BLaER1 (cell line): Measurements from ENCODE around the gene EXT2.

Experiments used
- H3K27ac ChIP-seq: shearing (Covaris generic); formaldehyde crosslinking; 2 replicates; pipeline ENCODE4 v1.8.1; 2022
- H3K27me3 ChIP-seq: shearing (Covaris generic); formaldehyde crosslinking; 2 replicates; pipeline ENCODE4 v1.8.1; 2022
- H3K36me3 ChIP-seq: shearing (Covaris generic); formaldehyde crosslinking; 2 replicates; pipeline ENCODE4 v1.8.1; 2022
- H3K4me1 ChIP-seq: shearing (Covaris generic); formaldehyde crosslinking; 2 replicates; pipeline ENCODE4 v1.8.1; 2022
- H3K4me2 ChIP-seq: shearing (Covaris generic); formaldehyde crosslinking; 2 replicates; pipeline ENCODE4 v1.8.1; 2022
- H3K4me3 ChIP-seq: shearing (Covaris generic); formaldehyde crosslinking; 2 replicates; pipeline ENCODE4 v1.8.1; 2022
- H3K9ac ChIP-seq: shearing (Covaris generic); formaldehyde crosslinking; 2 replicates; pipeline ENCODE4 v1.8.1; 2022
- H3K9me3 ChIP-seq: shearing (Covaris generic); formaldehyde crosslinking; 2 replicates; pipeline ENCODE4 v1.8.1; 2022
- H4K20me1 ChIP-seq: shearing (Covaris generic); formaldehyde crosslinking; 2 replicates; pipeline ENCODE4 v1.8.1; 2022
- Cebpa-rat ChIP-seq: shearing (Covaris generic); IDR thresholded peaks from 2 replicates; pipeline ENCODE4 v1.8.1; 2022

Gene EXT2

GRCh38 chr11:44191322-44192016 is 96.0 kb downstream of the EXT2 start:
- Histone ChIP-seq H3K36me3 (peaks cover 52% of the 10 kb centered on the region), H4K20me1 (no peaks in the 10 kb centered on the region), H3K9ac (no peak overlapping the region), H3K4me2 (no peak overlapping the region), H3K27me3 (no peaks in the 10 kb centered on the region), H3K27ac (no peak overlapping the region), H3K9me3 (peaks cover 31% of the 10 kb centered on the region), H3K4me3 (no peak overlapping the region), H3K4me1 (no peaks in the 10 kb centered on the region)
- no peak for TF ChIP-seq Cebpa-rat

- H3K27me3 ChIP-seq, result no peaks in the 10 kb centered on the region
- no peak overlapping the region for H3K4me2 ChIP-seq
- H3K9me3 ChIP-seq, result peaks cover 31% of the 10 kb centered on the region
- peaks cover 57% of the 10 kb centered on the region for H3K36me3 ChIP-seq
- H3K4me1 ChIP-seq, result no peaks in the 10 kb centered on the region
- H4K20me1 ChIP-seq, result no peaks in the 10 kb centered on the region
- TF ChIP-seq Cebpa-rat, result no peak
- H3K9ac ChIP-seq, result no peak overlapping the region
- H3K27ac ChIP-seq, result no peak overlapping the region
- H3K4me3 ChIP-seq, result no peak overlapping the region
These were observed 96.5 kb downstream of the EXT2 start for GRCh38 chr11:44192017-44192385.

GRCh38 chr11:44192462-44193100 is 97.1 kb downstream of the EXT2 start:
- no peak overlapping the region for H3K27ac ChIP-seq
- no peak for TF ChIP-seq Cebpa-rat
- H4K20me1 ChIP-seq, result no peaks in the 10 kb centered on the region
- H3K9ac ChIP-seq, result no peak overlapping the region
- no peaks in the 10 kb centered on the region for H3K4me1 ChIP-seq
- H3K9me3 ChIP-seq, result peaks cover 26% of the 10 kb centered on the region
- no peak overlapping the region for H3K4me3 ChIP-seq
- no peaks in the 10 kb centered on the region for H3K27me3 ChIP-seq
- no peak overlapping the region for H3K4me2 ChIP-seq
- H3K36me3 ChIP-seq, result peaks cover 57% of the 10 kb centered on the region

DNA sequence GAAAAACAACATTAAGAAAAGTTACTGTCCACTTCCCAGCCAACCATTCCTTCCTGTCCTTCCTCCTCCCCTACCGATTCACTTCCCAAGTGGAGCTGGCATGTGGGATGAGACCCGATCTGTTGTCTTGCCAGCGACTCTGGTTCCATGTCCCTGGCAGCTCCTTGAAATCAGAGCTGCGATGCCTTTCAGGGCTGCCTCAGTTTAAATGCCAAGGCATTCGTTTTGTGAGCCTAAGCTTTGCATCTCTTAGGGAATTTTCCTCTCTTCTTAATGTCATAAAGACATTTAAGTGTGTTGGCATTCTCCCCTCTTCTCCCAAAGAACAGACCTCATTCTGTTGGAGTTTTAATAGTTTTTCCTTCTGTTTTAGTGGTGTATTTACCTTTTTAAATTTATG is 98.4 kb downstream of the EXT2 start:
- Histone ChIP-seq H3K4me3 (no peak overlapping the region), H3K4me1 (no peaks in the 10 kb centered on the region), H3K27ac (no peak overlapping the region), H3K9me3 (peaks cover 13% of the 10 kb centered on the region), H3K4me2 (no peak overlapping the region), H3K36me3 (peaks cover 58% of the 10 kb centered on the region), H3K27me3 (no peaks in the 10 kb centered on the region), H4K20me1 (no peaks in the 10 kb centered on the region), H3K9ac (no peak overlapping the region)
- no peak for TF ChIP-seq Cebpa-rat

GRCh38 chr11:44198146-44198724 is 102.8 kb downstream of the EXT2 start:
- Histone ChIP-seq H3K4me1 (no peaks in the 10 kb centered on the region), H3K27ac (no peak overlapping the region), H3K4me2 (no peak overlapping the region), H3K36me3 (peaks cover 50% of the 10 kb centered on the region), H3K4me3 (no peak overlapping the region), H3K9ac (no peak overlapping the region), H4K20me1 (no peaks in the 10 kb centered on the region), H3K9me3 (peaks cover 5% of the 10 kb centered on the region; the same call in 1 of the 2 replicates), H3K27me3 (no peaks in the 10 kb centered on the region)
- no peak for TF ChIP-seq Cebpa-rat

DNA sequence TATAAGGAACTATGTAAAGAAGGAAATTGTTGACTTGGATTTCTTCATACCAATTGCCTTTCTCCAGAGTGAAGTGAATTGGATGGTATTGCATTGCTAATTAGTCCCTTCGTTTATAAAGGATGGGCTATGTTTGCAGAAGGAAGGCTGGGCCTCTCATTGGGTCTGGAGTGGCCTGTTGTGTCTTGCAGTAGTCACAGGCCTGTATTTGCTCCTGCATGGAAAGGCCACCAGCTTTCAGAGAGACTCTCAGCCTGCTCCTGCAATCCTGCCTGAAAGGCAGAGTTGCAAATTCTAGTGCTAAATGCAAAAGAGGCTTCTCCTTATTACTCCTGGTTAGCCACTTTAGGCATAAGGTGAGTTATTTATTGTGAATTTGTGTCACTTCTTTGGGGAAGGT is 103.8 kb downstream of the EXT2 start:
- H3K9me3 ChIP-seq, result peaks cover 5% of the 10 kb centered on the region; the same call in 1 of the 2 replicates
- no peak overlapping the region for H3K9ac ChIP-seq
- no peak overlapping the region for H3K4me2 ChIP-seq
- no peaks in the 10 kb centered on the region for H3K27me3 ChIP-seq
- no peaks in the 10 kb centered on the region for H3K4me1 ChIP-seq
- H3K4me3 ChIP-seq, result no peak overlapping the region
- H4K20me1 ChIP-seq, result no peaks in the 10 kb centered on the region
- peaks cover 56% of the 10 kb centered on the region for H3K36me3 ChIP-seq
- H3K27ac ChIP-seq, result no peak overlapping the region
- TF ChIP-seq Cebpa-rat, result no peak

- no peak overlapping the region for H3K27ac ChIP-seq
- no peaks in the 10 kb centered on the region for H4K20me1 ChIP-seq
- H3K9ac ChIP-seq, result no peak overlapping the region
- no peak overlapping the region for H3K4me3 ChIP-seq
- no peak for TF ChIP-seq Cebpa-rat
- H3K4me2 ChIP-seq, result no peak overlapping the region
- H3K4me1 ChIP-seq, result no peaks in the 10 kb centered on the region
- no peaks in the 10 kb centered on the region for H3K27me3 ChIP-seq
- H3K9me3 ChIP-seq, result peaks cover 5% of the 10 kb centered on the region; the same call in 1 of the 2 replicates
- H3K36me3 ChIP-seq, result peaks cover 61% of the 10 kb centered on the region
These were observed 104.3 kb downstream of the EXT2 start for GRCh38 chr11:44199816-44200215.

DNA sequence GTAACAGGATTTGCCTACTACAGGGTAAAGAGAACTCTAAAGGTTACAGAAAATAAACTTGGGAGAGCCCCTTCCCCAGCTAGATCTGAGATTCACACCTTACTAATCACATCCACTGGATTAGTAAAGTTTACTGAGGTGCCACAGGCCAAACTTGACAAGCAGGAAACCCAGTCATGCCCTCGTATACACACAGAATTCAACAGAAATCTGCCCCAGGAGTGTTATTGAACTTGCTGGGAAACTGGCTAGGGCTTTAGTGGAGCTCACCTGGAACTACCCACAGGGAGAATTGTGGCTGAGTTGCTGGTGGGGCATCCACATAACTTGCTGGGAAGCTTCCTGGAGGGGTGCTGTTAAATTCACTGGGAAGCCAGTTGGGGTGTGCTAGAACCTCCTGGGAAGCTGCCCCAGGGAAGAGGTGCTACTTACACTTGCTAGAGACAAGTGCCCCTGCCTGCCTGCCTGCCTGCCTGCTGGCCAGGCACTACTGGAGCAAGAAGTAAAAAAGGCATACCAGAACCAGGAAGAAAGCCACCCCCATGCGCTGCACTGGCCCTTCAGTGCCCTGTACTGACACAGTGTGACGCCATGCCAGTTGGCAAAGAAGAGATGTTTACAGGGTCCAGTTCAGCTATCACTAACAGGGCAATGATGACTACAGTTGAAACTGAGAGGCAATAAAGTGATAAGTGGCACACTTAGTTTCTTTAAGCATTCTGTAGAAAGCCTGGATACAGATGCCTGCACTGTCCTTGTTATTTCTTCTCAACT is 108.0 kb downstream of the EXT2 start:
- Histone ChIP-seq H3K27me3 (no peaks in the 10 kb centered on the region), H3K4me1 (no peaks in the 10 kb centered on the region), H4K20me1 (no peaks in the 10 kb centered on the region), H3K4me3 (no peak overlapping the region), H3K9ac (no peak overlapping the region), H3K9me3 (no peaks in the 10 kb centered on the region), H3K36me3 (peaks cover 52% of the 10 kb centered on the region), H3K4me2 (no peak overlapping the region), H3K27ac (no peak overlapping the region)
- TF ChIP-seq Cebpa-rat, result no peak

DNA sequence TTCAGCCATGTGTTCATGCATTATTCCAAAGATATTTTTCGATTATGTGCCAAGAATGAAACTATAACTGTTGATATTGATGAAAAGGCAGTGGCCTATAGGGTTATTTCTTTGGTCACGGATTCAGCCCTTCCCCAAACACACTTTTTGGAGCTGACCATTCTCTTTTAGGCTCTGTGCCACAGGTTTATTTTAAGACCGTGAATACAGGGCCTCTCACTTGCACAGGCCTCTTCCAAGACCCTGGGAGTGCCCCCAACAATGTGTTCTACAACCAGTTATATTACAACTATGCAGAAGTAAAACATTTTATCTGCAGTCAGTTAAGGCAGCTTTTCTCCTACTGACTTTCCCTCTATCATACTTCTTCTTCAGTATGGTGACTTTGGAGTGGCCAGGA is 109.9 kb downstream of the EXT2 start:
- Histone ChIP-seq H4K20me1 (no peaks in the 10 kb centered on the region), H3K4me1 (no peaks in the 10 kb centered on the region), H3K9me3 (no peaks in the 10 kb centered on the region), H3K4me2 (no peak overlapping the region), H3K4me3 (no peak overlapping the region), H3K36me3 (peaks cover 57% of the 10 kb centered on the region), H3K9ac (no peak overlapping the region), H3K27me3 (no peaks in the 10 kb centered on the region), H3K27ac (no peak overlapping the region)
- TF ChIP-seq Cebpa-rat, result no peak

DNA sequence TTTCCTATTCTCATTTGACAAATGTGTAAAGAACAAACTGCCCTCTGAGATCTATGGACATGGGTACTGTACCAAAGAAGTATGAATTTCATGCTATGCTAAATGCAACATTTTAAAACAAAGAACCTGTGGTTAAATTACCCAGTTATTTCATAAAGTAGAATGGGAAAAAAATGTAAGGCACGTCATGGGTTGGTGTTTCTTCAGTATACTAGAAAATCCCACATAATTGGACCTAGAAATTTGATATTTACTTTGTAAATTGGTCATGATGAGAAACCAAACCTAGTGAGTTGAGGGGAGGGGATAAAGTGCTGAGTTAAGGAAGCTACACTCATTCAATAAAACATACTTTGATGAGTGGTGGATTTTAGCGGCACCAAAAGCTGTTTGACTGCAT is 110.4 kb downstream of the EXT2 start:
- TF ChIP-seq Cebpa-rat, result no peak
- H3K4me1 ChIP-seq, result no peaks in the 10 kb centered on the region

More for the DNA sequence above, 110.4 kb downstream of the EXT2 start:
- H3K27ac ChIP-seq, result no peak overlapping the region
- H3K36me3 ChIP-seq, result peaks cover 55% of the 10 kb centered on the region
- H3K4me3 ChIP-seq, result no peak overlapping the region
- no peaks in the 10 kb centered on the region for H3K9me3 ChIP-seq
- no peak overlapping the region for H3K9ac ChIP-seq
- no peaks in the 10 kb centered on the region for H3K27me3 ChIP-seq
- no peak overlapping the region for H3K4me2 ChIP-seq
- no peaks in the 10 kb centered on the region for H4K20me1 ChIP-seq
